ENCODE data around the gene EPHA2.

GRCh38 chr1:16092097-16092922, 63.6 kb downstream of the EPHA2 start:
- TF ChIP-seq CTCF (IDR thresholded peaks at IDR 0.05), result no peak
- TF ChIP-seq POLR2A (IDR thresholded peaks at IDR 0.05), result no peak
- TF ChIP-seq POLR2AphosphoS5 (IDR thresholded peaks at IDR 0.05; ENCODE audit: insufficient read depth in 1 of 2, low read depth in 1 of 2), result no peak
